HepG2 (cell line): ENCODE measurements around the gene USP7. TPM values are rescaled to one million over a fixed set of nuclear protein-coding genes. Genes with fewer than 3 reads are reported as not detected.
A peak's percentile ranks its signal among the peaks of the same experiment; 100 is the strongest.

Source experiments
- FOXJ3 ChIP-seq: sonication (generic); formaldehyde crosslinking; IDR thresholded peaks from 2 replicates; pipeline ENCODE4 v1.4.0; 2020; ENCODE audit warnings: missing genetic modification reagents, mild to moderate bottlenecking, borderline replicate concordance
- MAFF ChIP-seq: IDR thresholded peaks from 2 replicates; pipeline ENCODE4 v1.6.1; 2011; ENCODE audit warnings: low read depth, low read length, improper control_type of control experiment
- MED13 ChIP-seq: sonication (generic); formaldehyde crosslinking; IDR thresholded peaks from 2 replicates; pipeline ENCODE4 v1.5.0; 2020; ENCODE audit warnings: missing genetic modification reagents
- MXI1 ChIP-seq: IDR thresholded peaks from 3 replicates; pipeline ENCODE4 v1.6.1; 2012; ENCODE audit warnings: low read depth, low read length, inconsistent platforms, borderline replicate concordance
- NFE2L2 ChIP-seq: fragments of 150-350 bp; IDR thresholded peaks from 2 replicates; pipeline ENCODE4 v1.6.1; 2014; ENCODE audit warnings: low read length
- NR1H2 ChIP-seq: sonication (generic); formaldehyde crosslinking; IDR thresholded peaks from 2 replicates; pipeline ENCODE4 v1.8.1; 2022; ENCODE audit warnings: low read depth, missing genetic modification reagents, borderline replicate concordance
- POGZ ChIP-seq: sonication (generic); formaldehyde crosslinking; IDR thresholded peaks from 2 replicates; pipeline ENCODE4 v1.4.0; 2020; ENCODE audit warnings: mild to moderate bottlenecking, missing genetic modification reagents
- SPEN ChIP-seq: sonication (generic); formaldehyde crosslinking; IDR thresholded peaks from 2 replicates; pipeline ENCODE4 v1.5.1; 2020; ENCODE audit warnings: low read depth, mild to moderate bottlenecking, missing genetic modification reagents
- TCF7 ChIP-seq: sonication (generic); IDR thresholded peaks from 2 replicates; pipeline ENCODE4 v1.6.1; 2016; ENCODE audit warnings: antibody characterized with exemption, low read depth
- ZBTB38 ChIP-seq: sonication (generic); formaldehyde crosslinking; IDR thresholded peaks from 2 replicates; pipeline ENCODE4 v1.5.1; 2020; ENCODE audit warnings: mild to moderate bottlenecking, missing genetic modification reagents
- ZNF143 ChIP-seq: sonication (generic); formaldehyde crosslinking; IDR thresholded peaks from 2 replicates; pipeline ENCODE4 v1.4.0; 2020; ENCODE audit warnings: missing genetic modification reagents
- polyA plus RNA-seq, 8 experiments: library from polyadenylated mRNA; depleted of rRNA in 3 of 8; stranded (reverse) in 7 of 8; unstranded in 1 of 8; fragments of >200 nt; fragmentation: Illumina TruSeq in 4 of 8; extraction: Trizol in 4 of 8; gene quantifications; 2 replicates each; pipeline versions ENCODE4 v1.2.1 to v1.2.3, GENCODE V29; 2011 to 2016; ENCODE audit warnings: low read depth in 4 of 8, missing spikeins in 1 of 8, mixed read lengths in 1 of 8; ENCODE audit not compliant: insufficient read depth in 1 of 8
- total RNA-seq, 5 experiments: library from RNA; depleted of rRNA; stranded (reverse); fragments of >200 nt; fragmentation: Illumina TruSeq; extraction: Trizol; gene quantifications; 2 replicates each; pipeline ENCODE4 v1.2.3, GENCODE V29; 2016; ENCODE audit warnings: low read depth in 1 of 5
- TF ChIP-seq, protein P1 (sequence below): sonication (generic); formaldehyde crosslinking; IDR thresholded peaks from 2 replicates; pipeline ENCODE4; 2020; ENCODE audit warnings: missing genetic modification reagents, mild to moderate bottlenecking, borderline replicate concordance
- TF ChIP-seq, protein P2 (sequence below): sonication (generic); formaldehyde crosslinking; IDR thresholded peaks from 2 replicates; pipeline ENCODE4 v1.5.1; 2020; ENCODE audit warnings: mild to moderate bottlenecking, missing genetic modification reagents, moderate library complexity
- TF ChIP-seq, protein P3 (sequence below): sonication (generic); formaldehyde crosslinking; IDR thresholded peaks from 2 replicates; pipeline ENCODE4 v1.5.0; 2020; ENCODE audit warnings: mild to moderate bottlenecking, missing genetic modification reagents
- TF ChIP-seq, protein P4 (sequence below): sonication (generic); formaldehyde crosslinking; IDR thresholded peaks from 2 replicates; pipeline ENCODE4 v1.4.0; 2020; ENCODE audit warnings: missing genetic modification reagents, borderline replicate concordance
- TF ChIP-seq, protein P5 (sequence below): sonication (generic); formaldehyde crosslinking; IDR thresholded peaks from 2 replicates; pipeline ENCODE4 v1.8.0; 2022; ENCODE audit warnings: mild to moderate bottlenecking, missing genetic modification reagents, borderline replicate concordance

Gene USP7
- total and polyA plus RNA-seq, 2 of the 13 experiments (the other 11 are each of a cell fraction or from before 2014, with no cell fraction given): 52.5 to 173 TPM

DNA sequence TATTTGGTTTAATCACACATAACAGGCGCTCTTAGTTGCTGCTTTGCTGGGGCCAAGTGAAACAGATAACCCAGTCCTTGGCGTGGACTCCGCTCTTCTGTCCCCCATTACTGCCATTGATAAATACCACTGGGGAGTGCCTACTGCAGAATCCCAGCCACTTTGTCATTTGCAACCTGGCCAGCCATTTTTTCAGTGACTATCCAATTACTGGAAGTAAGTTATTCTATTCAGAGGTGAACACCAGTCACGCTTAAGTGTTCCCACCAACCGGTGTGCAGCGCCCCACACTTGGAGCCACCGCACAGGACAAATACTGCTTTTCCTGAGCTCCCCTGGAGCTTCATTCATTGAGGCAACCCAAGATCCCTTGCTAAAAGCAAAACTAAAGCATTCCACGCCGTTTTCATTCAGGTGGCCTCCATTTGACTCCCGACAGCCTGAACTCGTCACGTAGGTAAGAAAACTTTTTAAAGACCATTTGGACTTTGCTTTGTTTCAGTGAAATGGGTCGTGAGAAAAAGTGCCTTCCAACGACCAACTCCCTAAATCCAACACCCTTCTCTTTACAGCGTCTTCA, 1.8 kb downstream of the USP7 start (continued):
- TF ChIP-seq, protein P1, sequence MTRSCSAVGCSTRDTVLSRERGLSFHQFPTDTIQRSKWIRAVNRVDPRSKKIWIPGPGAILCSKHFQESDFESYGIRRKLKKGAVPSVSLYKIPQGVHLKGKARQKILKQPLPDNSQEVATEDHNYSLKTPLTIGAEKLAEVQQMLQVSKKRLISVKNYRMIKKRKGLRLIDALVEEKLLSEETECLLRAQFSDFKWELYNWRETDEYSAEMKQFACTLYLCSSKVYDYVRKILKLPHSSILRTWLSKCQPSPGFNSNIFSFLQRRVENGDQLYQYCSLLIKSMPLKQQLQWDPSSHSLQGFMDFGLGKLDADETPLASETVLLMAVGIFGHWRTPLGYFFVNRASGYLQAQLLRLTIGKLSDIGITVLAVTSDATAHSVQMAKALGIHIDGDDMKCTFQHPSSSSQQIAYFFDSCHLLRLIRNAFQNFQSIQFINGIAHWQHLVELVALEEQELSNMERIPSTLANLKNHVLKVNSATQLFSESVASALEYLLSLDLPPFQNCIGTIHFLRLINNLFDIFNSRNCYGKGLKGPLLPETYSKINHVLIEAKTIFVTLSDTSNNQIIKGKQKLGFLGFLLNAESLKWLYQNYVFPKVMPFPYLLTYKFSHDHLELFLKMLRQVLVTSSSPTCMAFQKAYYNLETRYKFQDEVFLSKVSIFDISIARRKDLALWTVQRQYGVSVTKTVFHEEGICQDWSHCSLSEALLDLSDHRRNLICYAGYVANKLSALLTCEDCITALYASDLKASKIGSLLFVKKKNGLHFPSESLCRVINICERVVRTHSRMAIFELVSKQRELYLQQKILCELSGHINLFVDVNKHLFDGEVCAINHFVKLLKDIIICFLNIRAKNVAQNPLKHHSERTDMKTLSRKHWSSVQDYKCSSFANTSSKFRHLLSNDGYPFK (CRISPR knock-in tag): no peak
- TF ChIP-seq NR1H2 (CRISPR knock-in tag) (no peak), MED13 (no peak), ZBTB38 (no peak), MAFF (no peak), TCF7 (no peak), SPEN (CRISPR knock-in tag) (no peak), FOXJ3 (CRISPR knock-in tag) (no peak), MXI1 (peak; percentile 8; the same call in 1 of the 3 replicates), NFE2L2 (no peak), ZNF143 (CRISPR knock-in tag) (no peak; the same call in 1 of the 2 replicates), POGZ (CRISPR knock-in tag) (no peak)
- TF ChIP-seq, protein P2, sequence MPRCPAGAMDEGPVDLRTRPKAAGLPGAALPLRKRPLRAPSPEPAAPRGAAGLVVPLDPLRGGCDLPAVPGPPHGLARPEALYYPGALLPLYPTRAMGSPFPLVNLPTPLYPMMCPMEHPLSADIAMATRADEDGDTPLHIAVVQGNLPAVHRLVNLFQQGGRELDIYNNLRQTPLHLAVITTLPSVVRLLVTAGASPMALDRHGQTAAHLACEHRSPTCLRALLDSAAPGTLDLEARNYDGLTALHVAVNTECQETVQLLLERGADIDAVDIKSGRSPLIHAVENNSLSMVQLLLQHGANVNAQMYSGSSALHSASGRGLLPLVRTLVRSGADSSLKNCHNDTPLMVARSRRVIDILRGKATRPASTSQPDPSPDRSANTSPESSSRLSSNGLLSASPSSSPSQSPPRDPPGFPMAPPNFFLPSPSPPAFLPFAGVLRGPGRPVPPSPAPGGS (CRISPR knock-in tag): 0 out of 2 replicates have a peak, but pooled peaks have one; percentile 5
- TF ChIP-seq, protein P3, sequence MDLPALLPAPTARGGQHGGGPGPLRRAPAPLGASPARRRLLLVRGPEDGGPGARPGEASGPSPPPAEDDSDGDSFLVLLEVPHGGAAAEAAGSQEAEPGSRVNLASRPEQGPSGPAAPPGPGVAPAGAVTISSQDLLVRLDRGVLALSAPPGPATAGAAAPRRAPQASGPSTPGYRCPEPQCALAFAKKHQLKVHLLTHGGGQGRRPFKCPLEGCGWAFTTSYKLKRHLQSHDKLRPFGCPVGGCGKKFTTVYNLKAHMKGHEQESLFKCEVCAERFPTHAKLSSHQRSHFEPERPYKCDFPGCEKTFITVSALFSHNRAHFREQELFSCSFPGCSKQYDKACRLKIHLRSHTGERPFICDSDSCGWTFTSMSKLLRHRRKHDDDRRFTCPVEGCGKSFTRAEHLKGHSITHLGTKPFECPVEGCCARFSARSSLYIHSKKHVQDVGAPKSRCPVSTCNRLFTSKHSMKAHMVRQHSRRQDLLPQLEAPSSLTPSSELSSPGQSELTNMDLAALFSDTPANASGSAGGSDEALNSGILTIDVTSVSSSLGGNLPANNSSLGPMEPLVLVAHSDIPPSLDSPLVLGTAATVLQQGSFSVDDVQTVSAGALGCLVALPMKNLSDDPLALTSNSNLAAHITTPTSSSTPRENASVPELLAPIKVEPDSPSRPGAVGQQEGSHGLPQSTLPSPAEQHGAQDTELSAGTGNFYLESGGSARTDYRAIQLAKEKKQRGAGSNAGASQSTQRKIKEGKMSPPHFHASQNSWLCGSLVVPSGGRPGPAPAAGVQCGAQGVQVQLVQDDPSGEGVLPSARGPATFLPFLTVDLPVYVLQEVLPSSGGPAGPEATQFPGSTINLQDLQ: no peak
- TF ChIP-seq, protein P4, sequence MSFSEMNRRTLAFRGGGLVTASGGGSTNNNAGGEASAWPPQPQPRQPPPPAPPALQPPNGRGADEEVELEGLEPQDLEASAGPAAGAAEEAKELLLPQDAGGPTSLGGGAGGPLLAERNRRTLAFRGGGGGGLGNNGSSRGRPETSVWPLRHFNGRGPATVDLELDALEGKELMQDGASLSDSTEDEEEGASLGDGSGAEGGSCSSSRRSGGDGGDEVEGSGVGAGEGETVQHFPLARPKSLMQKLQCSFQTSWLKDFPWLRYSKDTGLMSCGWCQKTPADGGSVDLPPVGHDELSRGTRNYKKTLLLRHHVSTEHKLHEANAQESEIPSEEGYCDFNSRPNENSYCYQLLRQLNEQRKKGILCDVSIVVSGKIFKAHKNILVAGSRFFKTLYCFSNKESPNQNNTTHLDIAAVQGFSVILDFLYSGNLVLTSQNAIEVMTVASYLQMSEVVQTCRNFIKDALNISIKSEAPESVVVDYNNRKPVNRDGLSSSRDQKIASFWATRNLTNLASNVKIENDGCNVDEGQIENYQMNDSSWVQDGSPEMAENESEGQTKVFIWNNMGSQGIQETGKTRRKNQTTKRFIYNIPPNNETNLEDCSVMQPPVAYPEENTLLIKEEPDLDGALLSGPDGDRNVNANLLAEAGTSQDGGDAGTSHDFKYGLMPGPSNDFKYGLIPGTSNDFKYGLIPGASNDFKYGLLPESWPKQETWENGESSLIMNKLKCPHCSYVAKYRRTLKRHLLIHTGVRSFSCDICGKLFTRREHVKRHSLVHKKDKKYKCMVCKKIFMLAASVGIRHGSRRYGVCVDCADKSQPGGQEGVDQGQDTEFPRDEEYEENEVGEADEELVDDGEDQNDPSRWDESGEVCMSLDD (CRISPR knock-in tag): peak; percentile 20; the same call in 1 of the 2 replicates
- TF ChIP-seq, protein P5, sequence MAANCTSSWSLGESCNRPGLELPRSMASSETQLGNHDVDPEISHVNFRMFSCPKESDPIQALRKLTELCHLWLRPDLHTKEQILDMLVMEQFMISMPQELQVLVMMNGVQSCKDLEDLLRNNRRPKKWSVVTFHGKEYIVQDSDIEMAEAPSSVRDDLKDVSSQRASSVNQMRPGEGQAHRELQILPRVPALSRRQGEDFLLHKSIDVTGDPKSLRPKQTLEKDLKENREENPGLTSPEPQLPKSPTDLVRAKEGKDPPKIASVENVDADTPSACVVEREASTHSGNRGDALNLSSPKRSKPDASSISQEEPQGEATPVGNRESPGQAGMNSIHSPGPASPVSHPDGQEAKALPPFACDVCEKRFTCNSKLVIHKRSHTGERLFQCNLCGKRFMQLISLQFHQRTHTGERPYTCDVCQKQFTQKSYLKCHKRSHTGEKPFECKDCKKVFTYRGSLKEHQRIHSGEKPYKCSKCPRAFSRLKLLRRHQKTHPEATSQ: no peak
